ENCODE measurements around the gene ZNF143. TPM values are rescaled to one million over a fixed set of nuclear protein-coding genes. Genes with fewer than 3 reads are reported as not detected.

ZNF143 gene
- total RNA-seq, 1 donor from 2014 or later: 42.6 TPM

DNA sequence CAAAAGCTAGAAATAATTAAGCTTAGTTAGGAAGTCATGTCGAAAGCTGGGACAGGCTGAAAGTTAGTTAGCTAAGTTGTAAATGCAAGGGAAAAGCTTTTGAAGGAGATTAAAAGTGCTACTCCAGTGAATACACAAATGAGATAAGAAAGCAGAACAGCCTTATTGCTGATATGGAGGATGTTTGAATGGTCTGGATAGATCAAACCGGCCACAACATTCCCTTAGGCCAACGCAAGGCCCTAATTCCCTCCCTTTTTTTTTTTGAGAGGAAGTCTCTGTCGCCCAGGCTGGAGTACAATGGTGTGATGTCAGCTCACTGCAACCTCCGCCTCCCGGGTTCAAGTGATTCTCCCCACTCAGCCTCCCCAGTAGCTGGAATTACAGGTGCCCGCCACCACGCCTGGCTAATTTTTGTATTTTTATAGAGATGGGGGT is 89.4 kb downstream of the ZNF143 start:
- peaks cover 14% of the 10 kb centered on the region for H3K4me1 Mint-ChIP-seq (ENCODE audit: low read depth)
- no peaks in the 10 kb centered on the region for H3K27me3 Mint-ChIP-seq
- no peak for TF ChIP-seq CTCF (IDR thresholded peaks at IDR 0.05; ENCODE audit: unreplicated experiment)
- DNase-seq (ENCODE audit: low spot score, unreplicated experiment): no peak
- peak overlapping the region; percentile 79 for H3K27ac Mint-ChIP-seq
- peaks cover 8% of the 10 kb centered on the region for H3K36me3 Mint-ChIP-seq (ENCODE audit: insufficient read depth)
- no peak overlapping the region for H3K4me3 Mint-ChIP-seq (ENCODE audit: low read depth)
- H3K9me3 Mint-ChIP-seq (ENCODE audit: low read depth): peaks cover 7% of the 10 kb centered on the region

DNA sequence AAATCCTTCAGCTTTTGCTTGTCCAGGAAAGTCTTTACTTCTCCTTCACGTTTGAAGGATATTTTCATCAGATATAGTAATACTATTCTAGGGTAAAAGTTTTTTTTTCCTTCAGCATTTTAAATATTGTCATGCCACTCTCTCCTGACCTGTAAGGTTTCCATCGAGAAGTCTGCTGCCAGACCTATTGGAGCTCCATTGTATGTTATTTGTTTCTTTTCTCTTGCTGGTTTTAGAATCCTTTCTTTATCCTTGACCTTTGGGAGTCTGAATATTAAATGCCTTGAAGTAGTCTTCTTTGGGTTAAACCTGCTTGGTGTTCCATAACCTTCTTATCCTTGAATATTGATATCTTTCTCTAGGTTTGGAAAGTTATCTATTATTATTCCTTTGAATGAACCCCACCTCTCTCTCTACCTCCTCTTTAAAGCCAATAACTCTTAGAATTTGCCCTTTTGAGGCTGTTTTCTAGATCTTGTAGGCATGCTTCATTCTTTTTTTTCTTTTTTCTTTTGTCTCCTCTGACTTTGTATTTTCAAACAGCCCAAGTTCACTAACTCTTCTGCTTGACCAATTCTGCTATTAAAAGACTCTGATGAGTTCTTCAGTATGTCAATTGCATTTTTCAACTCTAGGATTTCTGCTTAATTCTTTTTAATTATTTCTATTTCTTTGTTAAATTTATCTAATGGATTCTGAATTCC is 100.6 kb downstream of the ZNF143 start:
- Mint-ChIP-seq H3K4me3 (ENCODE audit: low read depth) (no peak overlapping the region), H3K36me3 (ENCODE audit: insufficient read depth) (peaks cover 18% of the 10 kb centered on the region), H3K27me3 (no peaks in the 10 kb centered on the region), H3K9me3 (ENCODE audit: low read depth) (peaks cover 18% of the 10 kb centered on the region), H3K4me1 (ENCODE audit: low read depth) (peaks cover 17% of the 10 kb centered on the region), H3K27ac (peak overlapping the region; percentile 70)
- no peak for DNase-seq (ENCODE audit: low spot score, unreplicated experiment)
- TF ChIP-seq CTCF (IDR thresholded peaks at IDR 0.05; ENCODE audit: unreplicated experiment): no peak

GRCh38 chr11:9562716-9563115 is 101.9 kb downstream of the ZNF143 start:
- peaks cover 23% of the 10 kb centered on the region for H3K4me1 Mint-ChIP-seq (ENCODE audit: low read depth)
- no peak overlapping the region for H3K27ac Mint-ChIP-seq
- H3K9me3 Mint-ChIP-seq (ENCODE audit: low read depth): peaks cover 18% of the 10 kb centered on the region
- no peak for TF ChIP-seq CTCF (IDR thresholded peaks at IDR 0.05; ENCODE audit: unreplicated experiment)
- DNase-seq (ENCODE audit: low spot score, unreplicated experiment): no peak
- no peaks in the 10 kb centered on the region for H3K27me3 Mint-ChIP-seq
- H3K36me3 Mint-ChIP-seq (ENCODE audit: insufficient read depth): peaks cover 16% of the 10 kb centered on the region
- H3K4me3 Mint-ChIP-seq (ENCODE audit: low read depth): no peak overlapping the region

DNA sequence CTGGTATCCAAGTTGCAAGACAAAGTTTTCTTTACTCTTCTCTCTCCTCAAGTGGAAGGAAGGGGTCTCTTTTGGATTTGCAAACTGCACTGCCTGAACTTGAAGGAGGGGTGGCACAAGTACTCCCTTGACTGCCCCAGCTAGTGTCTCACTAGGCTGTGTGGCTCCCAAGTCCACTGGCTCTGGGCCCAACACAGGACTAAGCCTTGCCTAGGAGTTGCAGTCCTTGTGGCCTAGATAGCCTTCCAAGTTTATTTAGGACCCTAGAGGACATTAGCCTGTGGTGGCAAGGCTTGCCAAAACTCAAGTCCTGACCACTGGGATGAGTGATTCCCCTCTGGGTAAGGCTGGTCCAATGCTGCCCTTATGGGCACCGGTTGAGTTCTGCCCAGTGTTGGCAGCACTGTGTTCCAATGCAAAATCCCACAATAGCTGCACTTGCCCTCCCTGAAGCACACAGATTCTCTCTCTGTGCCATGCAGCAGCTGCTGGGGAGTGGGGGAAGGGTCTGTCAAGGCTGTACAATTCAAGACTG is 102.5 kb downstream of the ZNF143 start:
- Mint-ChIP-seq H3K9me3 (ENCODE audit: low read depth) (peaks cover 18% of the 10 kb centered on the region), H3K27me3 (no peaks in the 10 kb centered on the region), H3K27ac (no peak overlapping the region), H3K4me3 (ENCODE audit: low read depth) (no peak overlapping the region), H3K4me1 (ENCODE audit: low read depth) (peaks cover 27% of the 10 kb centered on the region), H3K36me3 (ENCODE audit: insufficient read depth) (peaks cover 16% of the 10 kb centered on the region)
- DNase-seq (ENCODE audit: low spot score, unreplicated experiment): no peak
- no peak for TF ChIP-seq CTCF (IDR thresholded peaks at IDR 0.05; ENCODE audit: unreplicated experiment)

- H3K27me3 Mint-ChIP-seq: no peaks in the 10 kb centered on the region
- peaks cover 48% of the 10 kb centered on the region for H3K4me1 Mint-ChIP-seq (ENCODE audit: low read depth)
- H3K9me3 Mint-ChIP-seq (ENCODE audit: low read depth): peaks cover 6% of the 10 kb centered on the region
- peaks cover 5% of the 10 kb centered on the region for H3K36me3 Mint-ChIP-seq (ENCODE audit: insufficient read depth)
- TF ChIP-seq CTCF (IDR thresholded peaks at IDR 0.05; ENCODE audit: unreplicated experiment): no peak
- no peak for DNase-seq (ENCODE audit: low spot score, unreplicated experiment)
- H3K4me3 Mint-ChIP-seq (ENCODE audit: low read depth): no peak overlapping the region
- H3K27ac Mint-ChIP-seq: peak overlapping the region; percentile 99
Observed at GRCh38 chr11:9565822-9566560, 105.2 kb downstream of the ZNF143 start.

Measured in progenitor cell of endocrine pancreas (in vitro differentiated cells).